Measurements from ENCODE around the gene PDE4B. TPM values are rescaled to one million over a fixed set of nuclear protein-coding genes. Genes with fewer than 3 reads are reported as not detected.

Gene PDE4B
- total RNA-seq, 1 donor from 2014 or later = 37.5 TPM

DNA sequence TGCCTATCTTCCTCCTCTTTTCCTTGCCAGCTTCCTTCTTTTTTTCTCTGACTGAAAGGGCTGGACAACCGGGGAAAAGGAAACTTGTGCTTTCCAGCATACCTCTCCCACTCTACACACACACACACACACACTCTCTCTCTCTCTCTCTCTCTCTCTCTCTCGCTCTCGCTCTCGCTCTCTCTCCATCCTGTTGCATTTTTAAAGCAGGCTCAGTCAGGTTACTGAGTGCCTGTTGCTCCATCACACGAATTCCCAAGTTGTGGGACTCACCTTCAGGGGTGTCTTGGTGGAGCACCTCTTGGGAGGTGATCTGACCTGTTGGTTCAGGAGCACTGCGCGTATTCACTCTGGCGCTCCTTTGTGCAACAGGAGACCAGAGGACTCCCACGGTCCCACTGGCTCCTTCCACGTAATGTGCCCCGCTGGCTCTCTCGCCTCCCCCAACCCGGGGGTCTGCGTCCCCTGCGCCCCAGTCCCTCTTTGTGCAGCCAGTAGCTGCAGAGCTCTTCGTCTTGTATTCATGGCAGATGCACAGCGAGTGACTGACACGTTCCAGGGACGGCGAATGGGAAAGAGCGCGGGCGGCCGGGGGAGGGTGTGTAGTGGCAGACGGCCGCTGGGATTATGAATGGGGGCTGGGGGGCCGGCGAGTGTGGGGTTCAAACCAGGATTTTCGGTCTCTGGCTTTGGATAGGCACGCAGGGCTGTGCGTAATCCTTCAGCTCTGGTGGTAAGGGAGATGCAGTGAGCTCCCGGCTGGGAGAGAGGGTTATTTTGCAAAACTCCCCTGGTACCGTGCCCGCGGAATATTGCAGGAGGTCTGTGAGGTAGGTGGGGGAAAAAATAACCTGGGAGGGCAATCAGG, 660 bp upstream of the PDE4B start:
- TF ChIP-seq, protein P1, sequence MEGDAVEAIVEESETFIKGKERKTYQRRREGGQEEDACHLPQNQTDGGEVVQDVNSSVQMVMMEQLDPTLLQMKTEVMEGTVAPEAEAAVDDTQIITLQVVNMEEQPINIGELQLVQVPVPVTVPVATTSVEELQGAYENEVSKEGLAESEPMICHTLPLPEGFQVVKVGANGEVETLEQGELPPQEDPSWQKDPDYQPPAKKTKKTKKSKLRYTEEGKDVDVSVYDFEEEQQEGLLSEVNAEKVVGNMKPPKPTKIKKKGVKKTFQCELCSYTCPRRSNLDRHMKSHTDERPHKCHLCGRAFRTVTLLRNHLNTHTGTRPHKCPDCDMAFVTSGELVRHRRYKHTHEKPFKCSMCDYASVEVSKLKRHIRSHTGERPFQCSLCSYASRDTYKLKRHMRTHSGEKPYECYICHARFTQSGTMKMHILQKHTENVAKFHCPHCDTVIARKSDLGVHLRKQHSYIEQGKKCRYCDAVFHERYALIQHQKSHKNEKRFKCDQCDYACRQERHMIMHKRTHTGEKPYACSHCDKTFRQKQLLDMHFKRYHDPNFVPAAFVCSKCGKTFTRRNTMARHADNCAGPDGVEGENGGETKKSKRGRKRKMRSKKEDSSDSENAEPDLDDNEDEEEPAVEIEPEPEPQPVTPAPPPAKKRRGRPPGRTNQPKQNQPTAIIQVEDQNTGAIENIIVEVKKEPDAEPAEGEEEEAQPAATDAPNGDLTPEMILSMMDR (conservative IDR thresholded peaks at IDR 0.05) = no peak
- Mint-ChIP-seq H3K27me3 (ENCODE audit: low read depth) (peaks cover 82% of the 10 kb centered on the region), H3K9me3 (peaks cover 6% of the 10 kb centered on the region), H3K4me1 (peaks cover 17% of the 10 kb centered on the region), H3K4me3 (peak overlapping the region; percentile 89), H3K27ac (ENCODE audit: unreplicated experiment) (no peak overlapping the region), H3K36me3 (ENCODE audit: low read depth) (peaks cover 3% of the 10 kb centered on the region)
- DNase-seq (ENCODE audit: low read depth, low spot score) = peak; percentile 23

DNA sequence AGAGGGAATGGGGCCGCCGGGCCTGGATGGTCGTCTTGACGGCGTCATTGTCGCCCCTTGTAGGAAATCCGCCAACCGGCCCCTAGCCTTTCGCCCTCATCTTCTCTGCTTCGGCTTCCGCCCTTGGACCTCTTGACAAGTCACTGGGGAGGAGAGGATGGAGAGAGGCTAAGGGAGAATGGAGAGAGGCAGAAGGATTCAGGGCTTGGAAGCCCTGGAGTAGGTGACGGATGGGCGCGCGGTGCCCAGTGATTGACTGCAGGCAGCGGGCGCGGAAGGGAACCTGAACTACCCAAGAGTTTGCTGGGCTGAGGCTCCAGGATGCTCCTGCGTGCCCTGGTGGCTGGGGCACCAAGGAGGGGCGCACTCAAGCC, 651 bp downstream of the PDE4B start:
- H3K27ac Mint-ChIP-seq (ENCODE audit: unreplicated experiment) = no peak overlapping the region
- peak; percentile 7 for DNase-seq (ENCODE audit: low read depth, low spot score)
- H3K9me3 Mint-ChIP-seq = peaks cover 4% of the 10 kb centered on the region
- H3K4me1 Mint-ChIP-seq = peaks cover 17% of the 10 kb centered on the region
- peak overlapping the region; percentile 78 for H3K4me3 Mint-ChIP-seq
- peaks cover 3% of the 10 kb centered on the region for H3K36me3 Mint-ChIP-seq (ENCODE audit: low read depth)
- H3K27me3 Mint-ChIP-seq (ENCODE audit: low read depth) = peaks cover 83% of the 10 kb centered on the region
- TF ChIP-seq, protein P1 (conservative IDR thresholded peaks at IDR 0.05) = no peak

DNA sequence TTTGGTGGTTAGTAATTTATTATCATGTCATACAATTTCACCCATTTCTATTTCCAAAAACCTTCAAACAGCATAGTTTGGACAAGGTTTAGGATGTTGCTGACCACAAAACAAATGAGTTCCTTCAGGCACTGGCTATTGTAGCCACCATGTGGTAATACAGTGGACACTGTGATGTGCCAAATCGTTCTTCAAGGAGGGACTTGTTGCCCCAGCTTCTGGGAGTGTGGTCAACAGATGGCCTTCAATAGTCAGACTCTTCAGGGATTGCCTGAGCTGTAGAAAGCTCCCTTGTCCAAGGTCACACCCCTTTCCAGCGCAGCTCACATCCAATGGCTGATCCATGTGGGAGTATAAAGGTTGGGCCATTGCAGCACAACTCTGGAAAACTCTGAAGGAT, 2.6 kb downstream of the PDE4B start:
- Mint-ChIP-seq H3K36me3 (ENCODE audit: low read depth) (no peaks in the 10 kb centered on the region), H3K9me3 (no peaks in the 10 kb centered on the region), H3K4me1 (peaks cover 17% of the 10 kb centered on the region), H3K27me3 (ENCODE audit: low read depth) (peaks cover 75% of the 10 kb centered on the region), H3K27ac (ENCODE audit: unreplicated experiment) (no peak overlapping the region), H3K4me3 (no peak overlapping the region)
- no peak for DNase-seq (ENCODE audit: low read depth, low spot score)
- TF ChIP-seq, protein P1 (conservative IDR thresholded peaks at IDR 0.05) = no peak

DNA sequence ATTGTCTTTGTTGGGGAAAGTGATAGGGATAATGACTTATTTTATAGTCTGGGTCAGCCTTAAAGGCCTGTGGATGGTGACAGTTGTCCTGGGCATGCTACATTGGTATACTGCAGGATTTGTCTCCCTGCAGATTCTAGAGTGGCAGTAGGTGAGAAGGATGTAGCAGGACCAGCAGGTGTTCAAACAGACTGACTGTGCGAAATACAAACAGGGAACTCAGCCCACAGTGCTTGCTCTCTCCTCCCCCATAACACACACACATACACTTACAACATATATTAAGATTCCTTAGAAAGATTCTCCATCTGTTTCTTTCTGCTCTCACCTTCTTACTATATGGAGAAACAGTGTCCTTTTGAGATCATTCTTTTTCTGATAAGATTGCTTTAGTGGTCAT, 6.9 kb downstream of the PDE4B start:
- peaks cover 54% of the 10 kb centered on the region for H3K27me3 Mint-ChIP-seq (ENCODE audit: low read depth)

DNA sequence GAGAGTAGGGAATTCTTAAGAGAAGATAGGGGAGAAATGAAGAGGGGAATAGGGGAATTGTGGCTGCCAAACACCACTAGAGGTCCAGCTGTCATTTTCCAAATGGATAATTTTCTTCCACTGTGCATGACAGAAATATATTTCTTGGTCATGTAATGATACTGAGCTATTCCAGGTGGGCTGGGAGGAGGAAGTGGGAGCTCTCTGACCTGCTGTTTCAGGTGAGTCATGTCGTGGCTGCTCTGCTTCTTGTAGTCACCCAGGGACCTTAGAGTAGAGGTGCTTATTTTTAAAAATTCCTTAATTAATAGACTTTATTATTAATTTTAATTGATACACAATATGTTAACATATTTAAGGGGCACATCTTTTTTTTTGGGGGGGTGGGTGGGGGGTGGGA, 11.9 kb downstream of the PDE4B start:
- TF ChIP-seq, protein P1 (conservative IDR thresholded peaks at IDR 0.05) = no peak
- no peak for DNase-seq (ENCODE audit: low read depth, low spot score)
- Mint-ChIP-seq H3K27ac (ENCODE audit: unreplicated experiment) (no peak overlapping the region), H3K9me3 (no peaks in the 10 kb centered on the region), H3K4me3 (no peak overlapping the region), H3K36me3 (ENCODE audit: low read depth) (no peaks in the 10 kb centered on the region), H3K4me1 (no peaks in the 10 kb centered on the region), H3K27me3 (ENCODE audit: low read depth) (peaks cover 30% of the 10 kb centered on the region)

More for the DNA sequence above, 6.9 kb downstream of the PDE4B start:
- Mint-ChIP-seq H3K4me1 (no peaks in the 10 kb centered on the region), H3K27ac (ENCODE audit: unreplicated experiment) (no peak overlapping the region), H3K36me3 (ENCODE audit: low read depth) (no peaks in the 10 kb centered on the region), H3K9me3 (no peaks in the 10 kb centered on the region), H3K4me3 (no peak overlapping the region)
- TF ChIP-seq, protein P1 (conservative IDR thresholded peaks at IDR 0.05) = no peak
- no peak for DNase-seq (ENCODE audit: low read depth, low spot score)
